Loucy (cell line): ENCODE results near the gene KIF12.

Experiments
- H2AFZ ChIP-seq: fragments of 200-600 bp; sonication (generic); 2 replicates; pipeline ENCODE4 v1.6.0; 2016; ENCODE audit warnings: antibody characterized with exemption, mild to moderate bottlenecking, low read length, moderate library complexity
- H3F3A ChIP-seq: fragments of 200-600 bp; 2 replicates; pipeline ENCODE4 v1.6.0; 2016; ENCODE audit warnings: antibody characterized with exemption, low read depth, mild to moderate bottlenecking
- H3K27me3 ChIP-seq: fragments of 200-600 bp; sonication (generic); 2 replicates; pipeline ENCODE4 v1.6.1; 2014; ENCODE audit warnings: low read length, mild to moderate bottlenecking; ENCODE audit not compliant: insufficient read depth, poor library complexity, severe bottlenecking
- H3K36me3 ChIP-seq: fragments of 200-600 bp; sonication (generic); 2 replicates; pipeline ENCODE4 v1.6.1; 2016; ENCODE audit warnings: low read length; ENCODE audit not compliant: insufficient read depth
- H3K4me1 ChIP-seq: fragments of 200-600 bp; sonication (generic); 2 replicates; pipeline ENCODE4 v1.5.1; 2014; ENCODE audit warnings: low read length, mild to moderate bottlenecking; ENCODE audit not compliant: insufficient read depth, poor library complexity, severe bottlenecking
- H3K4me2 ChIP-seq: fragments of 200-600 bp; sonication (generic); 2 replicates; pipeline ENCODE4 v1.6.0; 2014; ENCODE audit warnings: antibody characterized with exemption, low read length, low read depth, mild to moderate bottlenecking; ENCODE audit not compliant: poor library complexity, severe bottlenecking
- H3K4me3 ChIP-seq: fragments of 200-600 bp; sonication (generic); 2 replicates; pipeline ENCODE4 v1.5.1; 2014; ENCODE audit warnings: low read length, mild to moderate bottlenecking, mixed read lengths; ENCODE audit not compliant: poor library complexity, severe bottlenecking
- H3K79me2 ChIP-seq: fragments of 200-600 bp; sonication (generic); 2 replicates; pipeline ENCODE4 v1.6.1; 2014; ENCODE audit warnings: low read length; ENCODE audit not compliant: insufficient read depth
- H3K9ac ChIP-seq: fragments of 200-600 bp; sonication (generic); 2 replicates; pipeline ENCODE4 v1.6.0; 2014; ENCODE audit warnings: mild to moderate bottlenecking, low read depth, low read length, moderate library complexity; ENCODE audit not compliant: poor library complexity, severe bottlenecking
- H3K9me2 ChIP-seq: fragments of 200-600 bp; sonication (generic); replicated peaks from 2 replicates; pipeline ENCODE4 v1.6.1; 2016; ENCODE audit warnings: low read depth, low read length, mixed read lengths
- H3K9me3 ChIP-seq: fragments of 200-600 bp; sonication (generic); 2 replicates; pipeline ENCODE4 v1.6.1; 2014; ENCODE audit warnings: mild to moderate bottlenecking, antibody characterized with exemption, low read length, low read depth; ENCODE audit not compliant: insufficient read depth
- H4K20me1 ChIP-seq: fragments of 200-600 bp; sonication (generic); 2 replicates; pipeline ENCODE4 v1.6.0; 2014; ENCODE audit warnings: antibody characterized with exemption, low read length, mild to moderate bottlenecking; ENCODE audit not compliant: insufficient read depth, poor library complexity, severe bottlenecking
- CTCF ChIP-seq: fragments of 200-600 bp; sonication (generic); conservative IDR thresholded peaks from 2 replicates; pipeline ENCODE4 v1.5.1; 2014; ENCODE audit warnings: mild to moderate bottlenecking, antibody characterized with exemption, low read length
- EZH2phosphoT487 ChIP-seq: fragments of 200-600 bp; IDR thresholded peaks from 2 replicates; pipeline ENCODE4 v1.6.1; 2018; ENCODE audit warnings: antibody characterized with exemption, mild to moderate bottlenecking, moderate library complexity, borderline replicate concordance

The KIF12 gene

DNA sequence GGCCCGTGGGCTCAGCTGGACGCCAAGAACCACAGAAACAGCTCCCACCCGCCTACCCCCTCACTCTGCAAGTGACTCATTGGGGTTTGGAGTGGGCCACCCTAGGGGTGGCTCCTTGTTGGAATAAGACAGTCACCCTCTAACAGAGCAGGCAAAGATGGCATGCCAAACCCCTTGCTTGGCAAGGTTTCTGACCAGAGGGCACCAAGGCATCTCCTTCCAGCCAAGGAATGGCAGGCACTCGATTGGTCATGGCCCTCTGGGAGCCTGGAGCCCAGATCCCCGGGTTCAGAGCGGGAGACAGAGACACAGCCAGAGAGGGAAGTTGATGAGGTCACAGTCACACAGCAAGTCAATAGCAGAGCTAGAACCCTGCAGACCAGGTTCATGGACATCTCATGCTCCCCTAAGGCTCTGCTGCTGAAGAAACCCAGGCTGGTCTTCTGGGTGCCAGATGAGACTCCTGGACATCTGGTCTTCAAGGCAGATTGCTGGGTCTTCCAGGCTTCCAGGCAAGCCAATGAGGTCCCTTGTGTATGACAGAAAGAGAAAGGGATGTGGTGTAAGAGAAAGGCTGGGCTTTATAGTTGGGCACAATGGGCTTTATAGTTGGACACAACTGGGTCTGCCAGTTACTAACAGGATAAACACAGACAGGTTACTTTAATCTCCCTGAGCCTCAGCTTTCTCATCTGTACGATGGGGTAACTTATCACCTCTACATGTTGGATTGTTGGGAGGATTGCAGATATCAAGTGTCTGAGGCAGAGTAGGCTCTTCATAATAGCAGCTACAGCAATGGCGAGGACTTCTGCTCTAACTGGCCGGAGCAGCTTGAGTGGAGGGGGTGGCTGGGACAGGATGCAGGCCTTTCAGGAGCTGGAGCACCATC, 23.3 kb upstream of the KIF12 start:
- no peak for TF ChIP-seq EZH2phosphoT487
- no peak for TF ChIP-seq CTCF
- Histone ChIP-seq H3K9me2 (no peaks in the 10 kb centered on the region), H3K36me3 (no peaks in the 10 kb centered on the region), H3K9ac (no peak overlapping the region), H3F3A (no peaks in the 10 kb centered on the region), H3K79me2 (no peaks in the 10 kb centered on the region), H3K9me3 (no peaks in the 10 kb centered on the region), H3K4me1 (no peaks in the 10 kb centered on the region), H3K4me3 (no peak overlapping the region), H3K27me3 (no peaks in the 10 kb centered on the region), H4K20me1 (no peaks in the 10 kb centered on the region), H3K4me2 (no peak overlapping the region), H2AFZ (no peak overlapping the region)

DNA sequence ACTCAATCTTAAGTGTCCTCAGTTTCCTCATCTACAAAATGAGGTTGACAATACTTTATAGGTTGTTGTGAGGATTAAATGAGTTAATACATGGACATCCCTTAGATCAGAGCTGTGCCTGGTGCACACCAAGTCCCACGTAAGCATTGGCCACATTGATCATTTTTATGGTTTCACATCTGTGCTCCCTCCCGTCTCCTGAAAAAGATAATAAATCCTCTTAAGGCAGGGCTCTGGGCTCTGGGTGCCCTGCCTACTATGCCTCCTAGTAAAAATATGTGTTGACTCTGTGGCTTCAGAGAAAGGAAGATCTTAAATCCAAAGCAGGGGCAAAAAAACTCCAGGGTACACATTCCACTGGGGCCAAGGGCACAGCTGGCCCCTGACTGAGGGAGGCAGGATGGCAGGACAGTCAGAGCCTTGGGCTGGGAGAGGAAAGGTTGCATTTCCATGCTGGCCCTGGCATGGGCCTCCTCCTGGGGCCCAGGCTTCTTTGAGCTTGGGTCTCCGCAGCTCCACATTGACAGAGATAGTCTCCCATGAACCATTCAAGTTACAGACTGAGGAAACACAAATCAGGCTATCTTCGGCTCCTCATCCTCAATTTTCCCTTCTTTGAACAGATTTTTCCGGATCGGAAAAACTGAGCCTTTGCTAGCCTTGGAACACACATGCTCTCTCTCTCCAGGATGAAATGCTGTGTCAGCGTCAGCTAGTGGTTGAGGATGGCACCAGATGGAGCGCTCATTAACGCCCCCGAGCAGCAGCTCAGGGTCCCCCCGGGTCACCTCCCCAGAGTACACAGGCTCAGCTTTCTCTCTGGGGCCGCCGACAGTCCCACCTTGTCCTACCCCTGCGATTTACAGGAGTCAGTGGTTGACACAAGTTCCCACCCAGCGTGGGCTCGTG, 22.4 kb upstream of the KIF12 start:
- no peaks in the 10 kb centered on the region for H3K79me2 ChIP-seq
- H3K4me1 ChIP-seq = no peaks in the 10 kb centered on the region
- H3K27me3 ChIP-seq = no peaks in the 10 kb centered on the region
- no peak overlapping the region for H3K9ac ChIP-seq
- no peak for TF ChIP-seq EZH2phosphoT487
- TF ChIP-seq CTCF = no peak
- no peaks in the 10 kb centered on the region for H3K9me2 ChIP-seq
- no peak overlapping the region for H3K4me3 ChIP-seq
- no peak overlapping the region for H3K4me2 ChIP-seq
- H3K36me3 ChIP-seq = no peaks in the 10 kb centered on the region
- no peaks in the 10 kb centered on the region for H3F3A ChIP-seq
- no peaks in the 10 kb centered on the region for H4K20me1 ChIP-seq
- H3K9me3 ChIP-seq = no peaks in the 10 kb centered on the region
- no peak overlapping the region for H2AFZ ChIP-seq

DNA sequence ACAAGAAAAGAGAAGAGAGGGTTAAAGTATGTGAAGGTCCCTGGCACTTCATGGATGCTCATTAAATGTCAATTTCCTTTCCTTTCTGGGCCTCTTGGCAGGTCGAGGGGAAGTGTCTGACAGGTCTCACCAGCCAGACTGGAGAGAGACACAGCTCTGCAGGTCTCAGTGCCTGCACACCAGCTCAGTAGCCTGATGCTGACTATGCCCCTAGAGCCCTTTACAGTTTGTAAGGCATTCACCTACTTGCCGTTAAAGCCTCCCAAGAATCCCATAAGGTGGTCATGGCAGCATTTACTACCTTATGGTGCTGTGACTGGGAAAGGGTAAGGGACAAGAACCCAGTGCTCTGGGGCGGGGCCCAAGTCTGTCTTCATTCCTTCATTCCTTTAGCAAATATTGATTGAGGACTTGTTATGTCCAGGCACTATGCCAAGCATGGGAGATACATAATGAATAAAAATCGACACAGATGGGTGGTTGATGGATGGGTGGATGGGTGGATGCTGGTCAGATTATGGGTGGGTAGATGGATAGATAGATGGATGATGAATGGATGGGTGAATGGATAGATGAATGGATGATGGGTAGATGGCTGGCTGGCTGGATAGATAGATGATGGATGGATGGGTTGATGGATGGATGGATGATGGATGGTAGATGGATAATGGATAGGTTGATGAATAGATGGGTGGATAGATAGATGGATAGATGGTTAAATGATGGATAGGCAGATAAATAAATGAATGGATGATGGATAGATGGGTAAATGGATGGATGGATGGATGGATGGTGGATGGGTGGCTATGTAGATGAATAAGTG, 21.3 kb upstream of the KIF12 start:
- no peaks in the 10 kb centered on the region for H3K79me2 ChIP-seq
- H3K4me2 ChIP-seq = no peak overlapping the region
- no peaks in the 10 kb centered on the region for H3K36me3 ChIP-seq
- H2AFZ ChIP-seq = no peak overlapping the region
- H3K4me3 ChIP-seq = no peak overlapping the region
- no peak for TF ChIP-seq EZH2phosphoT487
- no peak for TF ChIP-seq CTCF
- no peaks in the 10 kb centered on the region for H3F3A ChIP-seq
- H4K20me1 ChIP-seq = no peaks in the 10 kb centered on the region
- no peak overlapping the region for H3K9ac ChIP-seq
- H3K27me3 ChIP-seq = no peaks in the 10 kb centered on the region
- H3K4me1 ChIP-seq = no peaks in the 10 kb centered on the region
- no peaks in the 10 kb centered on the region for H3K9me2 ChIP-seq
- no peaks in the 10 kb centered on the region for H3K9me3 ChIP-seq
